Measurements from ENCODE around the gene TTN.

The TTN gene

GRCh38 chr2:178584666-178585065, 222.6 kb downstream of the TTN start:
- TF ChIP-seq BHLHE40 (IDR thresholded peaks at IDR 0.05; ENCODE audit: borderline replicate concordance): no peak
- no peak for TF ChIP-seq ELF4 (IDR thresholded peaks at IDR 0.05)
- no peak for TF ChIP-seq ARNT (IDR thresholded peaks at IDR 0.05)
- TF ChIP-seq FOXM1 (IDR thresholded peaks at IDR 0.05; ENCODE audit: borderline replicate concordance): no peak
- no peak for TF ChIP-seq FOXK2 (IDR thresholded peaks at IDR 0.05)
- TF ChIP-seq PKNOX1 (IDR thresholded peaks at IDR 0.05): no peak
- no peak for TF ChIP-seq SP1 (IDR thresholded peaks at IDR 0.05)
- TF ChIP-seq L3MBTL2 (conservative IDR thresholded peaks at IDR 0.05): no peak
- no peak for TF ChIP-seq HDGF (IDR thresholded peaks at IDR 0.05; ENCODE audit: borderline replicate concordance)
- no peak for TF ChIP-seq CTBP1 (IDR thresholded peaks at IDR 0.05; ENCODE audit: borderline replicate concordance)
- no peak for TF ChIP-seq LEF1 (IDR thresholded peaks at IDR 0.05; ENCODE audit: borderline replicate concordance)
- no peak for TF ChIP-seq TARDBP (IDR thresholded peaks at IDR 0.05)
- no peak for TF ChIP-seq NFRKB (IDR thresholded peaks at IDR 0.05)
- CTCF ChIA-PET: no interaction called here
- DNase-seq (ENCODE audit: extremely low spot score): no peak
- POLR2A ChIA-PET: no interaction called here

GRCh38 chr2:178579006-178579405, 228.2 kb downstream of the TTN start:
- POLR2A ChIA-PET: no interaction called here
- TF ChIP-seq ELF4 (IDR thresholded peaks at IDR 0.05) (no peak), ARNT (IDR thresholded peaks at IDR 0.05) (no peak), ZNF384 (IDR thresholded peaks at IDR 0.05) (no peak), FOXA1 (IDR thresholded peaks at IDR 0.05) (no peak), FOXM1 (IDR thresholded peaks at IDR 0.05; ENCODE audit: borderline replicate concordance) (no peak), CTBP1 (IDR thresholded peaks at IDR 0.05; ENCODE audit: borderline replicate concordance) (no peak), SUZ12 (IDR thresholded peaks at IDR 0.05) (no peak), TARDBP (IDR thresholded peaks at IDR 0.05) (no peak), NFRKB (IDR thresholded peaks at IDR 0.05) (no peak), FOXK2 (IDR thresholded peaks at IDR 0.05) (no peak), PKNOX1 (IDR thresholded peaks at IDR 0.05) (no peak), SP1 (IDR thresholded peaks at IDR 0.05) (no peak)
- no peak for DNase-seq (ENCODE audit: extremely low spot score)
- CTCF ChIA-PET: no interaction called here

- ChIA-PET CTCF (no interaction called here), POLR2A (no interaction called here)
- TF ChIP-seq ARNT (IDR thresholded peaks at IDR 0.05) (no peak), L3MBTL2 (conservative IDR thresholded peaks at IDR 0.05) (no peak), PKNOX1 (IDR thresholded peaks at IDR 0.05) (no peak), HDGF (IDR thresholded peaks at IDR 0.05; ENCODE audit: borderline replicate concordance) (no peak), SP1 (IDR thresholded peaks at IDR 0.05) (no peak), FOXM1 (IDR thresholded peaks at IDR 0.05; ENCODE audit: borderline replicate concordance) (no peak), BHLHE40 (IDR thresholded peaks at IDR 0.05; ENCODE audit: borderline replicate concordance) (no peak), ELF4 (IDR thresholded peaks at IDR 0.05) (no peak), FOXK2 (IDR thresholded peaks at IDR 0.05) (no peak), SUZ12 (IDR thresholded peaks at IDR 0.05) (no peak), CTBP1 (IDR thresholded peaks at IDR 0.05; ENCODE audit: borderline replicate concordance) (no peak), NFRKB (IDR thresholded peaks at IDR 0.05) (no peak), FOXA1 (IDR thresholded peaks at IDR 0.05) (no peak), ZNF384 (IDR thresholded peaks at IDR 0.05) (no peak), LEF1 (IDR thresholded peaks at IDR 0.05; ENCODE audit: borderline replicate concordance) (no peak), TARDBP (IDR thresholded peaks at IDR 0.05) (no peak)
- DNase-seq (ENCODE audit: extremely low spot score): no peak
Observed at GRCh38 chr2:178574789-178575188, 232.4 kb downstream of the TTN start.

GRCh38 chr2:178568227-178568626, 239.0 kb downstream of the TTN start:
- DNase-seq (ENCODE audit: extremely low spot score): no peak
- POLR2A ChIA-PET: no interaction called here
- TF ChIP-seq ELF4 (IDR thresholded peaks at IDR 0.05) (no peak), ZNF384 (IDR thresholded peaks at IDR 0.05) (no peak), SP1 (IDR thresholded peaks at IDR 0.05) (no peak), L3MBTL2 (conservative IDR thresholded peaks at IDR 0.05) (no peak), HDGF (IDR thresholded peaks at IDR 0.05; ENCODE audit: borderline replicate concordance) (no peak), FOXK2 (IDR thresholded peaks at IDR 0.05) (no peak), NFRKB (IDR thresholded peaks at IDR 0.05) (no peak), SUZ12 (IDR thresholded peaks at IDR 0.05) (no peak), CTBP1 (IDR thresholded peaks at IDR 0.05; ENCODE audit: borderline replicate concordance) (no peak), ARNT (IDR thresholded peaks at IDR 0.05) (no peak), FOXA1 (IDR thresholded peaks at IDR 0.05) (no peak), TARDBP (IDR thresholded peaks at IDR 0.05) (no peak), PKNOX1 (IDR thresholded peaks at IDR 0.05) (no peak), LEF1 (IDR thresholded peaks at IDR 0.05; ENCODE audit: borderline replicate concordance) (no peak), BHLHE40 (IDR thresholded peaks at IDR 0.05; ENCODE audit: borderline replicate concordance) (no peak), FOXM1 (IDR thresholded peaks at IDR 0.05; ENCODE audit: borderline replicate concordance) (no peak)
- CTCF ChIA-PET: no interaction called here

- TF ChIP-seq ELF4 (IDR thresholded peaks at IDR 0.05) (no peak), CTBP1 (IDR thresholded peaks at IDR 0.05; ENCODE audit: borderline replicate concordance) (no peak), FOXM1 (IDR thresholded peaks at IDR 0.05; ENCODE audit: borderline replicate concordance) (no peak), SUZ12 (IDR thresholded peaks at IDR 0.05) (no peak)
- ChIA-PET CTCF (no interaction called here), POLR2A (no interaction called here)
- DNase-seq (ENCODE audit: extremely low spot score): no peak
Observed at GRCh38 chr2:178553047-178553446, 254.2 kb downstream of the TTN start.

GRCh38 chr2:178550352-178550751, 256.9 kb downstream of the TTN start:
- ChIA-PET CTCF (no interaction called here), POLR2A (no interaction called here)
- TF ChIP-seq SP1 (IDR thresholded peaks at IDR 0.05) (no peak), CTBP1 (IDR thresholded peaks at IDR 0.05; ENCODE audit: borderline replicate concordance) (no peak), FOXA1 (IDR thresholded peaks at IDR 0.05) (no peak), TARDBP (IDR thresholded peaks at IDR 0.05) (no peak), PKNOX1 (IDR thresholded peaks at IDR 0.05) (no peak), HDGF (IDR thresholded peaks at IDR 0.05; ENCODE audit: borderline replicate concordance) (no peak), L3MBTL2 (conservative IDR thresholded peaks at IDR 0.05) (no peak), FOXM1 (IDR thresholded peaks at IDR 0.05; ENCODE audit: borderline replicate concordance) (no peak), ELF4 (IDR thresholded peaks at IDR 0.05) (no peak), BHLHE40 (IDR thresholded peaks at IDR 0.05; ENCODE audit: borderline replicate concordance) (no peak), ARNT (IDR thresholded peaks at IDR 0.05) (no peak), SUZ12 (IDR thresholded peaks at IDR 0.05) (no peak), LEF1 (IDR thresholded peaks at IDR 0.05; ENCODE audit: borderline replicate concordance) (no peak)
- DNase-seq (ENCODE audit: extremely low spot score): no peak
